Activated effector memory CD4-positive, alpha-beta T cell treated with anti-CD3 and anti-CD28 coated beads, Interleukin-2, amount 50 U/mL, for 16 hours (primary cell): Measurements from ENCODE around the gene IL16.

Experiments
- DNase-seq: peaks from one replicate; pipeline ENCODE4 v3.0.0-alpha.2; 2020

IL16 gene

DNA sequence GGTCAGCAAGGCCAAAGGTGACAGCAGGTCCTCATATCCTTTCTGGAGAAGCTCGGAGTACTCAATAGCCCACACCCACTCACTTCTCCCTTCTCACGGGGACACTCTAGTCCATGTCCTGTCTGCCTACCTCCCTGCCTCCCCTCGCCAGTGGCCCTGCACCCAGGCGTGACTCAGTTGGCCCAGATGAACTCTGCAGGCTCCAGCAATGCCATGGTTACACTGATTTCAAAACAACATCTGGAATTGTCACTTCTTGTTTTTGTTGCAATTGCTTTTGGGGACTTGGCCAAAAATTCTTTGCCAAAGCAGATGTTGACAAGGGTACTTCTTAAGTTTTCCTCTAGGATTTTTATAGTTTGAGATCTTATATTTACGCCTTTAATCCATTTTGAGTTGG, 13.0 kb downstream of the IL16 start:
- DNase-seq: no peak

DNA sequence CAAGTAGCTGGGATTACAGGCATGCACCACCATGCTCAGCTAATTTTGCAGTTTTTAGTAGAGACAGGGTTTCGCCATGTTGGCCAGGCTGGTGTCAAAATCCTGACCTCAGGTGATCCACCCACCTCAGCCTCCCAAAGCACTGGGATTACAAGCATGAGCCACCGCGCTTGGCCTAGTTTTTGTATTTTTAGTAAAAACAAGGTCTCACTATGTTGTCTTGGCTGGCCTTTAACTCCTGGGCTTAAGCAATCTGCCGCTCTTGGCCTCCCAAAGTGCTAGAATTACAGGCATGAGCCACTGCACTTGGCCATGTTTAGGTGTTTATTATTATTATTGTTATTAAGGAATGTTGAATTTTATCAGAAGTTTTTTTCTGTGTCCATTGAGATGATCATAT, 14.7 kb downstream of the IL16 start:
- no peak for DNase-seq

DNA sequence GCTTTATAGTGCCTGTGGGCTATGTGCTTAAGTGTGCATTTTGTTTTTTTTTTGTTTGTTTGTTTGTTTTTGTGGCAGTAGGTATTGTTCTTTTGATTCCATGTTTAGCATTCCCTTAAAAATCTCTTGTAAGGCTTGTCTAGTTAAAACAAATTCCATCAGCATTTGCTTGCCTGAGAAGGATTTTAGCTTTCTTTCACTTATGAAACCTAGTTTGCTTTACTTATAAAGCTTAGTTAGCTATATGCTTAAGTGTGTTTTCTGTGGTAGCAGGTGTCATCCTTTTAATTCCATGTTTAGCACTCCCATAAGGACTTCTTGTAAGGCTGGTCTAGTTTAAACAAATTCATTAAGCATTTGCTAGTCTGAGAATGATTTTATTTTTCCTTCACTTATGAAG, 17.3 kb downstream of the IL16 start:
- no peak for DNase-seq

DNA sequence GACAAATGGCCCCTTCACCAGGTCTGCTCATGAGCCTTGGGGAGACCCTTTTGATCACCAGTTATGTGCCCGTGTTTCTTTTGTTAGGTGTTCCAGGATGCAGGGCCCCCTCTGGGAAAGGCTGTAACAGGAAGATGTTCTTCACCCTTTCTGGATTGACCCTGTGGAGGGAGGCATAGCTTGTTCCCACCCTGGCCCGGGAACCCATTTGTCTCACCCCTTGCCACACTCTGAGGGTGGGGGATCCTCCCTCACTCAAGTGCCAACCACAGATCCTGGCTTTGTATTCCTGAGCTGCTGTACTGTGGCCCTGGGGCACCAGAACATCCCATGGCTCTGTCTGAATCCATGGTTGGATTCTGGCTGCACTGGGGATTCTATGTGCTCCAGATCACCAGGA, 18.9 kb downstream of the IL16 start:
- DNase-seq: no peak

DNA sequence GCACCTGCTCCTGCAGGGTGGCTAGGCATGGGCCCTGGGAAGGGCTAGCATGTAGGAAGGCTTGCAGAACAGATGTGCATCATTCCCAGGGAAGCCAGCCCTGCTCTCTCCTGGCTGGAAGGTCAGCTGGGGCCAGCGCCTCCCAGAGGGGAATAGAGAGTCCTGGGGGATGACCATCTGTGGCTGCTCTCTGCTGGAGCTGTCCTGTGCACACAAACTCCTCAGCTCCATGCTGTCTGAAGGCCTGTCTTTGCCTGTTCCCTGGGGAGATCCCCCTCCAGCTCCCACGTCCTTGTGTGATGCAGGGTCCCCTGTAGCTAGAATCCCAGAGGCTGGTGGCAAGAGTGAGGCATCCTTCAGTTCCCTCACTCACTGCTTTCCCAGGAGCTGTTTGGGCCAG, 19.3 kb downstream of the IL16 start:
- DNase-seq: no peak

DNA sequence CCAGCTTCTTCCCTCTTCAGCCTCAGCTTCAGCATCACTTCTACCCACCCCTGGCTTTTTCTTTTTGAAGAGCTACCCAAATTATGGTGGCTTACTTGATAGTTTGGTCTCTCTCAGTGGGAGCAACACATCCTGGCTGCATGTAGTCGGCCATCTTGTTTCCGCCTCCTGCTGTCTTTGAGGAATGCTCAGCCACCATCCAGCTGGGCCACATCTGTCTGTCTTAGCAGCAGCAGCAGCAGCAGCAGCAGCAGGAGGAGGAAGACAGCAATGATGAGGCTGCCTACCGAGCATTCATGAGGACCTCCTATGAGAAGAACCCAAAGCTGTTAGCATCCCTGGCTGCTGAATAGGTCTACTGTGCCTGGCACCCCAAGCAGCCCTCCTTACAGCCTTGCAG, 19.7 kb downstream of the IL16 start:
- DNase-seq: no peak

DNA sequence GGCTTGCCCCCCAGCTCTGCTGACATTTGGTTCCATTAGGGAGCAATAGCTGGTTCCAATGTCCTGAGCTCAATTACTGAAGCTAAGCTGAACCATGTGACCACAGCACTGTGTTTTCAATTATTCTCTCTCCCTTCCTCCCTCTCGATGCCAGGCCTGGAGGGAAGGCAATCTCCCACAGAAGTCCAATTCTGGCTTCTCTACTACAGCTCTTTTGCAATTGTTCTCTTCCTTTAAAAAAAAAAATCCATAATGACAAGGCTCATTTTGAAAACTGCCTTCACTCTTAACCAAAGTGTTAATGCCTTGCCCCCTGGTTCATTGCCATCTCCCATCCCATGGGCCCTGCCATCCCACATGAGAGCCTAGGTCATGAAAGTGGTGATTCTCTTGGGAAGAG, 24.8 kb downstream of the IL16 start:
- no peak for DNase-seq

DNA sequence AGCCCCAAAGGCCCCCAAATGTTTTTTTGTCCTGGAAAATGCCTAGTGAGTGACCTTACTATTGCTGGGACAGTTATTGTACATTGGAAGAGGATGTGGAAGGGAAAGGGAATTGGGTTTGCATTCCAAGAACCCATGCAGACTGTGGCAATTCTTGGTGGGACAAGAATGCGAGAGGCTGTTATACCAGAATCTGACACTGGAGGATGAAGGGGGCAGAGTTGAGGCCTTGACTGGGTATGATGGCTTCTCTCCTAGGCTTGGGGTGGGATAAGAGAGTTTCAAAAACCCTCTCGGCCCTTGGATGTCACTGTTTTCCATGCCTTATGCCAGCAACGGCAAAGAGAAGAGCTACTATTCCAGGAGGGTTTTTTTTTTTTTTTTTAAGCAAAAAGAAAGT, 25.3 kb downstream of the IL16 start:
- no peak for DNase-seq

DNA sequence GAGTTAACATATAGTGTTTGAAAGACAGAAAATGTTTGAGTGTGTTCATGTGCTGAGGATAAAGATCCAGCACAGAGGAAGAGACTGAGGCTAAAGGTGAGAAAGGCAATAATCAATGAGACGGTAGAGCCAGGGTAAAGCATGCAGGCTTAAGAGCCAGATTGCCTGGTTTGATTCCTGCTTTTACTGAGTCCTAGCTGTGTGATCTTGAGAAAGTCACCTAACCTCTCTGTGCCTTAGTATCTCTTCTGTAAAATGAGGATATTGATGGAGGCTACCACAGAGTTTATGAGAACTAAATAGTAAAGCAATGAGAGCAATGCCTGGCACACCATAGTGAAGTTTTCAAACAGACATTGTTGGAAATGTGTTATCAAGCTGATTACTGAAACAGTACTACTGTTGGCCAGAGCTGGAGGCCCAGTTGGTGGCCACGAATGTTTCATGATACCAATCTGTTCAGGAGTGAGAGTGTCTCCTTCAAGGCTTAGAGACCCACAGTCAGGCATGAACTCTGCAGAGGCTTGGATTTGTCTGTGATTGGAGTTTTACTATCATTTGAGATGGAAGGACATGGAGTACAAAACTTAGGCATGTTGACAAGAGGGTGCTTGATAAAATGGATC, 26.8 kb downstream of the IL16 start:
- DNase-seq: no peak

DNA sequence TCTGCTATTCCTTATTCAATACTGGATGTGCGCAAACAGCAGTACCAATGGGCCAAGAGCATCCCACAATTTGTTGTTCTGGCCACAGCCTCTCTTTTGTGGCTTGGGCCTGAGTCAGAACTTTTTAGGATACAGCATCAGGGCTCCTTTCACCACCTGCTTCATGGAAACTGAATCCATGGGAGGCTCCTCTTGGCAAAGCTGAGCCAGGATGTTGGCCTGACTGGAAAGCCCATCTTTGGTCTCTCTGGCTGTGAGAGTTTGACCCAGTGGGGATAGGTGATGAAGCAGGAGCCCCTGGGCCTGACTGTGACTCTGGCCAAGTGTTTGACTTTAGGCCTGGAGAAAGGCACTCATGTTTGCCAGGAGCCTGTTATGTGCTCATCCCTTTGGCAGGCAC, 27.6 kb downstream of the IL16 start:
- no peak for DNase-seq

DNA sequence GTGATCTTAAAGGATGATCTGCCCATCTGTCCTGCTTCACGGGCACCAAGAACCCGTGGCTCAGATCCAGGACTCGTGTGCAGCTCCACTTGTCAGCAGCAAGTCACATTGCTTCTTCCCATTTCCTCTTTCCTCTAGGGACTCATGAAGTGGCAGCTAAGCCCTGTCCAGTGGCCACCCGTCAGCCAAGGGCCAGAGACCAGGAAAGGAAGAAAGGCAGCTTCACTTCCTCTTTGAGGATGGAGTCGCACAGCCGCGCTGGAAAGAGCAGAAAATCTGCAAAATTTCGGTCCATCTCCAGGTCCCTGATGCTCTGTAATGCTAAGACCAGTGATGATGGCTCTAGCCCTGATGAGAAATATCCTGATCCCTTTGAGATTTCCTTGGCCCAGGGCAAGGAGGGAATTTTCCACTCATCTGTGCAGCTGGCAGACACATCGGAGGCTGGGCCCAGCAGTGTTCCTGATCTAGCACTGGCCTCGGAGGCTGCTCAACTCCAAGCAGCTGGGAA, 28.5 kb downstream of the IL16 start:
- no peak for DNase-seq

DNA sequence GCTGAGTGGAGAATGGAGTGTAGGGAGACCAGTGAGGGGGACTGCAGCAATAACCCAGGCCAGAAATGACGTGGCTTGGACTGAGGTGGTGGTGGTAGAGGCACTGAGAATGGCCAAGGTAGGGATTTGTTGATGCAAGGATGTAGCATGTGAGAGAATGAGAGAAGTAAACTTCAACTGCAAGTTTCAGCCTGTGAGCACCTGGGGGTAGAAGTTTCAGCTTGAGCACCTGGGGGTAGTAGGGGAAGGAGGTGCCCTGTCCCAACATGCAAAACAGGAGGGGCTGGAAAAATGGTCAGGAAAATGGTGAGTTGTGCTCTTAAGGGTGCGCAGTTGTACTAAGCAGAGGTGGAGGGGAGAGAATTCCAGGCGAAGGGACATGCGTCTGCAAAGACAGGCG, 31.0 kb downstream of the IL16 start:
- DNase-seq: no peak

DNA sequence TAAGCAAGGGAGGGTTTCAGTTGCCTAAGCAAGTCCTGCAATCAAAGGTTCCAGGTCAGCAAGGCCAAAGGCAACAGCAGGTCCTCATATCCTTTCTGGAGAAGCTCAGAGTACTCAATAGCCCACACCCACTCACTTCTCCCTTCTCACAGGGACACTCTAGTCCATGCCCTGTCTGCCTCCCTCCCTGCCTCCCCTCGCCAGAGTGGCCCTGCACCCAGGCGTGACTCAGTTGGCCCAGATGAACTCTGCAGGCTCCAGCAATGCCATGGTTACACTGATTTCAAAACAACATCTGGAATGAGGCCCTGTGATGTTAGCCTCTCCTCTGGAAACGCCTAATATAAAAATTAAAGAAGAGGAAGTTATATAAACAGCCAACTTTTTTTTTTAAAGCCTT, 32.9 kb downstream of the IL16 start:
- DNase-seq: no peak

DNA sequence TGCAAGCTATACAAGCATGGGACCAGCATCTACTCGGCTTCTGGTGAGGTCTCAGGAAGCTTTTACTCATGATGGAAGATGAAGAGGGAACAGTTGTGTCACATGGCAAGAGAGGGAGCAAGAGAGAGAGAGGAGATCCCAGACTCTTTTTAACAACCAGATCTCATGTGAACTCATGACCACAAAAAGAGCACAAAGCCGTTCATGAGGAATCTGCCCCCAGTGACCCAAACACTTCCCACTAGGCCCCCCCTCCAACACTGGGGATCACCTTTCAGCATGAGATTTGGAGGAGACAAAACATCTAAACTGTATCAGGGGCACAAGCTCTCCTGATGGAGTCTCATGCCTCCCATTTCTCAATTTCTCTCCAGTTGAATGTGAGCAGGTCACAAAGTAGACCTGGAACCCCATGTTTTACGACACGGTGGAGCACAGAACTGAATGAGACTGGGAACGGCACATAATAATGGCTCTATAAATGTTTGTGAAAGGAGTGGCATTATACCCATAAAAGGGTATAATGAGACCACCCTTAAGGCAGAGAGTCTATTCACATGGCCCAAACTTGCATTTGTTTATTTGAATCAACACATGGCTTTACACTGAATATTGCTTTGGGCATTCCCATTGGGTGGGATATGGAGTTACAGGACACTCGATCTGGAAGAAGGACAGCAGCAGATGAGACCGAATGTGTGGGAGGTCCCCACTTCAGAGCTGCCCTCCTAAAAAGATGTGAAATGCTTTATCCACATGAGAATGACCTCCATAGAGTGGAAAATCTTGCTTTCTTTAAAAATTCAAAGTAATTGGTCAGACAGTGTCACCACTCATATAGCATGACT, 38.8 kb downstream of the IL16 start:
- DNase-seq: no peak

DNA sequence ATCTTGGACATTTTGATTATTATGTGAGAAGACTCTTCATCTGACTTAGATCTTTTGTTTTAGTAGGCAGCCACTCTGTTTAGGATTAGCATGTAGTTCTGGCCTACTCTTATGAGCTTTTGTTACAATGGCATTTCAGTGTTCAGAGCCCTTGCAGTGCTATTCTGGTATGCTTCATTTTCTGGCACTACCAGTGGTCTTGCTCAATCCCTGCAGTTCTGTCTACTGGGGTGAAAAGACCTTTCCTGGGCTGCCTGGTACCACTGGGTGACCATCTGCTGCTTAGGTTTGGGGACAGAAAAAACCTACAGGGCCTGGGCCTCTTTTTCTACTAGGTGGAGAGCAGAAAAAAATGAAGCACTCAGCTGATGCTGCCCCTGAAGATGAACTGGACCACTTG, 42.5 kb downstream of the IL16 start:
- DNase-seq: no peak

DNA sequence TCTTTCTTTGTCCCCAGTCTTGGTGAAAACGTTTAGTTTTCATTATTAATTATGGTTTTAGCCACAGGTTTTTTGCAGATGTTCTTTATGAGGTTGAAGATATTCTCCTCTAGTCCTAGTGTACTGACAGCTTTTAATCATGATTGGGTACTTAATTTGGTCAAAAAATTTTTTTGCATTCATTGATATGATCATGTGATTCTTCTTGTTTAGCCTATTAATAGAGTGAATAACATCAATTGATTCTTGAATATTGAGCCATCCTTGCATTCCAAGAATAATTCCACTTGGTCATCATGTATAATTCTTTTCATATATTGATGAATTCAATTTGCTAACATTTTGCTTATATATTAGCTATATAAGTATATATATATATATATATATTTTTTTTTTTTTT, 46.1 kb downstream of the IL16 start:
- no peak for DNase-seq

DNA sequence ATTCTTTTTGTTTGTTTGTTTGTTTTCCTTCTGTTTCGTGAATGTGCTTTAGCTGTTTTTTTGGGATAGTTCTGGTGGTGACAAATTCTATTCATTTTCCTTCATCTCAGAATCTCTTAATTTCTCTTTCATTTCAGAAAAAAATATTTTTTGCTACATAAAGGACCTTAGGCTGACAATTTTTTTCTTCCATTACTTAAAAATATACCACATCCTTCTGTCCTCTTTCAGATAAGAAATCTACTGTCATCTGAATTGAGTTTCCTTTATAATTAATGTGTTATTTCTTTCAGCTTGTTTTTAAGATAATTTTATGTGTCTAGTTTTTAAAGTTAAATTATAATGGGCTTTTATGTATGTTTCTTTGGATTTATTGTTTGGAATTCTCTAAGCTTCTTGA, 47.6 kb downstream of the IL16 start:
- DNase-seq: no peak

DNA sequence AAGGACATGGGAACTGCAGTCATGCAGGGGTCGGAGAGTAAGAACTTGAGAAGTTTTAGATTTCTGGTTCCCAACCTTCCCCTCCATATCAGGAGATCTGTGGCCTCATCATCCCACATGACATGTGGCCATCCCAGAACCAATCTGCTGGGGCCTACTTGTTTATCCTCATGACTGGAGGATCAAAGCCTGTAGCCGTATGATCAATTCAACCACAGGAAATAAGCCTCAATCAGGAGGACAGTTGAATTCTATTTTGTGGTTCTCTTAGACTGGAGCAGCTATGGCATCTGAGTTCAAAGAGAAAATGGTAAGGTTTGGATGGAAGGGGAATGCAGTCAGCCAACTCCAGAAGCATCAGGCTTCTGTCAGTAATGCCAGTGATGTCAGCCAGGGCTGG, 57.2 kb downstream of the IL16 start:
- DNase-seq: no peak

DNA sequence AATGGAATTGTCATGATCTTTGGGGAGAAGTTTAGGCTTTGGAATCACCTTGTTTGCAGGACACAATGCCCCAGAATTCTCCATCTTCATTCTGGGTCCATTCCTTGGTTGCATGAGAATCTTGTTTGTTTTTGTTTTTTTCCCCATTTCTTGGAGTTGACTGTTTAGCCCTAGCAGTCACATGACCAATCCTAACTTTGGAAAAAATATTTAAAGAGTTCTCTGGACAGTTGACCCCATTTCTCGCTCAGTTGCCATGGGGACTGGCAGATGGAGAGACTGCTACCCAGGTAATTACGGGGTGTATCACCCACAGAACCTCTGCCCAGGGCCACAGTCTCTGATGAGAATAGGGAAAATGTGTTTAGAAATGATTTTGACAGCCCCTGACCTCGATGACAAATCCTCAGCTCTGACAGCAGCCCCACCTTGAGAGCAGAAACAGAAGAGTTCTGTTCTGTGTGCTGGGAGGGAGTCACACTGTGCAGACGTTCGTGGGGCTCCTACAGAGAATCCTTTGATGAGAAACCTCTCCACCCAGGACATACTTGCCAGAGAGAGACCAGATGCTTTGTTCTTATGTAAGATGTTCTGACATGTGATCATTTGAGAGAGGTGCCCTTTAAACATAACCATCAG, 57.7 kb downstream of the IL16 start:
- no peak for DNase-seq

DNA sequence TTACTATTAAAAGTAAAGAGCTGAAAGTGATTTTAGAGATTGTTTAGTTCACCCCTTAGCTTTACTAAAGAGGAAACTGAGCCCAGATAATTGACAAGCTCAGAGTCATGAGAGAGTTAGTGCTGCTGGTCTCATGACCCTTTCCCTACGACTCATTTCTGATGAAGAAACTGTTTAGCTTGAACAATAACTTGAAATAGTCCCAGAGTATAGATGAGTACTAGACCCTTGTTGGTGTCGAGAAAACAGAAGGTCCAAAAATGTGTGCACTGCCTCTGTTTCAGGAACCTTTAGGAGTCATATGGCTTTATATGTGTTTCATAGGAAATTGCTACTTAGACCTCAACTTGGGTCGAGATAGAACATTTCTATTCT, 58.2 kb downstream of the IL16 start:
- DNase-seq: no peak

DNA sequence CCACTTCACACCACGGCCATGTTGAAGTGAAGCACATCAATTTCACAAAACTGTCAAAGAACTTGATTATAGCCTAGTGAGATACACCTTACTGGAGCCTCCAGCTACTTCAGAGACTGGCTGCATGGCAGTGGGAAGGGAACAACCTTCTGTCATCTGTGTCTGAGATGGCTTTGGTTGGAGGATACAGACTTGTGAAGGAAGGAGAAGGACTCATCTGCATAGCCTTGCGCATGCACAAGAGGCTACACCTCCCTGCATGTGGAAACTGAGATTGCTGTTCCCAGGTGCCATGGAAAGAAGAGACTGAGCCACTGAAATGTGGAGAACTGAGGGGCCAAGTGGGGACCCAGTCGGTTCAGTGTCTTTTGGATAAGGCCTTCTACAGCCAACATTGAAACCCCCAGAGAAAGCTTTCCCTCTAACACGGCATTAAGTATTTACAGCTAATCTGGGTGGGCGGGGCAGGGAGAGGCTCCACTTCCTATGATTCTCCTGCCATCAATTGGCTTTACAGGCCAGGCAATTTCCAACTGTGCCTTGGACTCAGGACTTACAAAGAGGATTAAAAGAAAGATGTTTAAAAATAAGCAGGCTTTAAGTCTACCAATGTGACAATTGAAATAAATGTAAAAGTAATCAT, 58.8 kb downstream of the IL16 start:
- DNase-seq: no peak

DNA sequence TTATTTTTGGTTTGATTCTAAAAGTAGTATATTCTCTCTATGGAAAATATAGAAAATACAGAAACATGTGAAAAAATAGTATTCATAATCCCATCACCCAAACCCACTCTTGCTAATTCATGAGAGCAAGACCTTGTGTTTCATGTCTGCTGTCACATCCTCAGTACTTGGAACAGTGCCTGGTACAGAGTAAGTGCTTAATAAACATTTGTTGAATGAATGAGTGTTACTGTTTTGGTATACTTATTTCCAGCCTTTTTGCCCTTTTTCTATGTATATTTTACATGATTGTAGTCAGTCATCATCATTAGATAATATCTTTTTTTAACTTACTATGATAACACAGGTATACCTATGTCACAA, 59.3 kb downstream of the IL16 start:
- DNase-seq: no peak

DNA sequence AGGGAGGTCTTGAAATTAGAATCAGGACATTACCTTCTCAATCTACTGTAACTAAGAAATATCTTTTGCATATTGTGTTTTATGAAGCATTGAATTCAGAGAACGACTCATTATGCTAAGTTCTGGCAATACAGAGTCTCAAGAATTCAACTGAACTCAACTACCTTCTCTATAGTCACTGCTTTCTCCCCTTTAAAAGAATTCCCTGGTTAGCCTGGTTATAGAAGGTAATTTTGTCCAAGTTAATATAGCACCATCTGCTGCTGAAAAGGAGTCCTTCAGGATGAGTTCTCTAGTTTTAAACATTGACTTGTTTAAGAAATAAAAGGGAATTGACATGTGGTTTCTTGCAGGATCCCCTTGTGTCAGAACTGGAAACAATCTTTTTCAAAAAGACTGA, 60.2 kb downstream of the IL16 start:
- DNase-seq: no peak

DNA sequence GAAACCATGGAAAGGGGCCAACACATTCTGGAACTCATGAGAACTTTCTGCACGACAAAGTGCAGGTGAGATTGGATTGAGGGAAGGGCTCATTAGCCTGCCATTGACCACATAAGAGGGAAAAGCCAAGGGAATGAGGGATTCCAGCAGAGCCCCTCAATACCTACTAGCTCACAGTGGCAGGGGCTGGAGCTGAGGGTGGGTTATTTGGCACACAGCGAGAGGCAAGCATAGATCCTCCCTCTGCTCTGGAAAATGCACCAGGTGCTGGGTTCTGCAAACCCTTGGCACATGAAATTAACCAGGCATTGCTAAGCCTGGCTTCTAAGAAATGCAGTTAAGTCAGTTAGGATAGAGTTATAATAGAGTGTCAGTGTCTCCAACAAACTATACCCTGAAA, 60.8 kb downstream of the IL16 start:
- DNase-seq: no peak
